Muscle of back (tissue), 11 donors: Measurements from ENCODE around the gene SRPX. TPM values are rescaled to one million over a fixed set of nuclear protein-coding genes. Genes with fewer than 3 reads are reported as not detected.

Source experiments
- DNase-seq, 3 donors: peaks; one replicate each; pipeline versions ENCODE4 v3.0.0 to v3.0.0-alpha.2; 2013
- polyA plus RNA-seq, 10 donors: library from polyadenylated mRNA; unstranded; fragments of 120-200 nt; gene quantifications; one replicate each; pipeline ENCODE4 v1.2.1, GENCODE V29; 2013; ENCODE audit not compliant: insufficient read length in 10 of 10

SRPX gene
- polyA plus RNA-seq, 10 donors: 32.7 to 68.8 (median 41.2) TPM

- no peak for DNase-seq
Observed at GRCh38 chrX:38099688-38100087, 121.0 kb downstream of the SRPX start.

Other genes with a start within 250 kb of the SRPX start
- under 1 TPM; 0.05 to 0.26 (median 0.15) TPM for gene SYTL5, start 214.3 kb downstream of the SRPX start, polyA plus RNA-seq
- 10 to 100 TPM in 1 of 10 donors, 1 to 10 TPM in 9; 4.4 to 10.4 (median 6.5) TPM for gene RPGR, start 106.6 kb upstream of the SRPX start, polyA plus RNA-seq
- under 1 TPM in 1 of 10 donors, not detected in 9; 0.20 TPM for gene OTC, start 131.7 kb upstream of the SRPX start, polyA plus RNA-seq